Vagina (tissue), 2 donors: ENCODE measurements around the gene SPAG16.

Experiments used
- POLR2AphosphoS5 ChIP-seq, 2 donors: sonication (generic); formaldehyde crosslinking; IDR thresholded peaks; one replicate each; pipeline ENCODE4 v1.9.0; 2017; ENCODE audit warnings: antibody characterized with exemption in 2 of 2, mild to moderate bottlenecking in 2 of 2, low read depth in 1 of 2; ENCODE audit not compliant: insufficient read depth in 1 of 2
- TF ChIP-seq, protein P1 (sequence below), 3 experiments: fragments of 450-650 bp in 2 of 3; fragments of 200-600 bp in 1 of 3; sonication (generic) in 1 of 3; IDR thresholded peaks; one replicate each; pipeline ENCODE4 v1.5.1; 2017 to 2019; ENCODE audit warnings: antibody characterized with exemption in 3 of 3, mild to moderate bottlenecking in 2 of 3, moderate library complexity in 2 of 3

DNA sequence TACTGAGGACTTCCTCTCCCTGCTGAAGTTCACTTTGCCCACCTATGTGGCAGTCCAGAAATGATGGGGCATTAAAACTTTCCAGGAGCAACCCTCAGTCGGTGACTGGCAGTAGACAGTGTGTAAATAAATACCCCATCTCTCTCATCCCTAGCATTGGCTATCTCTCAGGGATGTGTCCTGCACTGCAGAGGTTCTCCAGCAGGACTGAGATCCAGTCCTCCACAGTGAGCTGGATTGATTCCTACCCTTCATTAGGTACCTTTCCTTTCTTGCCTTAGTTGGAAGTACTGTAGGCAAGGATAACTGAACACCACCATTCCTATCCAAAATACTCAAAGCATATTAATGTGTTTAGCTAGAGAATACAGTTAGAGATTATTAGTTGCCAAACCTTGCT is 441.8 kb downstream of the SPAG16 start:
- TF ChIP-seq, protein P1, sequence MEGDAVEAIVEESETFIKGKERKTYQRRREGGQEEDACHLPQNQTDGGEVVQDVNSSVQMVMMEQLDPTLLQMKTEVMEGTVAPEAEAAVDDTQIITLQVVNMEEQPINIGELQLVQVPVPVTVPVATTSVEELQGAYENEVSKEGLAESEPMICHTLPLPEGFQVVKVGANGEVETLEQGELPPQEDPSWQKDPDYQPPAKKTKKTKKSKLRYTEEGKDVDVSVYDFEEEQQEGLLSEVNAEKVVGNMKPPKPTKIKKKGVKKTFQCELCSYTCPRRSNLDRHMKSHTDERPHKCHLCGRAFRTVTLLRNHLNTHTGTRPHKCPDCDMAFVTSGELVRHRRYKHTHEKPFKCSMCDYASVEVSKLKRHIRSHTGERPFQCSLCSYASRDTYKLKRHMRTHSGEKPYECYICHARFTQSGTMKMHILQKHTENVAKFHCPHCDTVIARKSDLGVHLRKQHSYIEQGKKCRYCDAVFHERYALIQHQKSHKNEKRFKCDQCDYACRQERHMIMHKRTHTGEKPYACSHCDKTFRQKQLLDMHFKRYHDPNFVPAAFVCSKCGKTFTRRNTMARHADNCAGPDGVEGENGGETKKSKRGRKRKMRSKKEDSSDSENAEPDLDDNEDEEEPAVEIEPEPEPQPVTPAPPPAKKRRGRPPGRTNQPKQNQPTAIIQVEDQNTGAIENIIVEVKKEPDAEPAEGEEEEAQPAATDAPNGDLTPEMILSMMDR (IDR thresholded peaks at IDR 0.05): no peak
- no peak for TF ChIP-seq POLR2AphosphoS5 (IDR thresholded peaks at IDR 0.05; ENCODE audit: insufficient read depth in 1 of 2, low read depth in 1 of 2)
